A549 (cell line): ENCODE results near the gene ATG16L1.

Source experiments
- EHMT2 ChIP-seq: fragments of 200-600 bp; sonication (generic); IDR thresholded peaks from 2 replicates; pipeline ENCODE4 v1.6.1; 2016; ENCODE audit warnings: antibody characterized with exemption, low read depth, mild to moderate bottlenecking, moderate library complexity
- EP300 ChIP-seq, 2 experiments: fragments of >200 bp; sonication (Bioruptor Twin); formaldehyde crosslinking; IDR thresholded peaks; 2 replicates in 1 of 2; 3 replicates in 1 of 2; pipeline ENCODE4 v1.6.1; 2016 to 2017
- KDM5A ChIP-seq: fragments of 200-600 bp; sonication (generic); IDR thresholded peaks from 2 replicates; pipeline ENCODE4 v1.6.1; 2016; ENCODE audit warnings: antibody characterized with exemption, mild to moderate bottlenecking
- MAZ ChIP-seq: fragments of 150-350 bp; IDR thresholded peaks from 2 replicates; pipeline ENCODE4 v1.6.1; 2014; ENCODE audit warnings: antibody characterized with exemption, low read depth, low read length, borderline replicate concordance
- POLR2A ChIP-seq: IDR thresholded peaks from 2 replicates; pipeline ENCODE4 v1.6.1; 2012; ENCODE audit warnings: mild to moderate bottlenecking, low read length
- POLR2AphosphoS2 ChIP-seq: conservative IDR thresholded peaks from 2 replicates; pipeline ENCODE4 v1.6.1; 2012; ENCODE audit warnings: low read length, improper control_type of control experiment, inconsistent platforms
- RAD21 ChIP-seq, 2 experiments: fragments of >200 bp in 1 of 2; sonication (Bioruptor Twin) in 1 of 2; formaldehyde crosslinking in 1 of 2; IDR thresholded peaks in 1 of 2; conservative IDR thresholded peaks in 1 of 2; 2 replicates in 1 of 2; 3 replicates in 1 of 2; pipeline ENCODE4 v1.6.1; 2012 to 2018; ENCODE audit warnings: inconsistent platforms in 1 of 2
- ZFP36 ChIP-seq: fragments of 450-650 bp; IDR thresholded peaks from 2 replicates; pipeline ENCODE4 v1.6.1; 2014; ENCODE audit warnings: borderline replicate concordance; ENCODE audit not compliant: partially characterized antibody
- TF ChIP-seq, protein P1 (sequence below): fragments of >200 bp; sonication (Bioruptor Twin); formaldehyde crosslinking; IDR thresholded peaks from 3 replicates; pipeline ENCODE4 v1.5.1; 2016
- TF ChIP-seq, protein P2 (sequence below): IDR thresholded peaks from 2 replicates; pipeline ENCODE4 v1.6.1; 2012

DNA sequence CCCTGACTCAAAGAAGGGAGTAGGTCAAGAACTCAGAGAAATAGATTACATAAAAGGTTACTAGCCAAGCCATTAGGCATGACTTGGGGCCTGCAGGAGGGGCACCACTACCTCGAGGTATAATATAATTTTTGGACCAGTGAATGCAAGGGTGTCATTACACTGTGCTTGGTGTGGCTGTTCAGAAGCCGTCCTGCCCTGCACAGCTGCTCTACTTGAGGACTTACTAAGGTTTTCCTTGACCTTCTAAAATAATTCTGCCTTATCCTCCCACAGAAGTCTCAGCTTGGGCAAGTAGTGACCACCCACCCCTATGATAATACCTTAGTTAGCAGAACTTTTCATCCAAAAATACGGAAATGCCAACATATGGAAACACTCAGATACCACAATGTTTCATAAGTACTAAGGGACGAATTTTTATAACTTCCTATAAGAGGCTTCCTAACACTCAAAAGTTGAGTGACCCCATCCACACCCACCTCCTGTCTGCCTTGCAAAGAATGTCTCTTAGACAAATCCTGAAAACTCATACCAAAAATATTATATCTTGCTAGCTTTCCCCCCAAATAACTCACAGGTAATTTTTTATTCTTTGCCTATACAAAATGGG is 17.7 kb upstream of the ATG16L1 start:
- TF ChIP-seq, protein P1, sequence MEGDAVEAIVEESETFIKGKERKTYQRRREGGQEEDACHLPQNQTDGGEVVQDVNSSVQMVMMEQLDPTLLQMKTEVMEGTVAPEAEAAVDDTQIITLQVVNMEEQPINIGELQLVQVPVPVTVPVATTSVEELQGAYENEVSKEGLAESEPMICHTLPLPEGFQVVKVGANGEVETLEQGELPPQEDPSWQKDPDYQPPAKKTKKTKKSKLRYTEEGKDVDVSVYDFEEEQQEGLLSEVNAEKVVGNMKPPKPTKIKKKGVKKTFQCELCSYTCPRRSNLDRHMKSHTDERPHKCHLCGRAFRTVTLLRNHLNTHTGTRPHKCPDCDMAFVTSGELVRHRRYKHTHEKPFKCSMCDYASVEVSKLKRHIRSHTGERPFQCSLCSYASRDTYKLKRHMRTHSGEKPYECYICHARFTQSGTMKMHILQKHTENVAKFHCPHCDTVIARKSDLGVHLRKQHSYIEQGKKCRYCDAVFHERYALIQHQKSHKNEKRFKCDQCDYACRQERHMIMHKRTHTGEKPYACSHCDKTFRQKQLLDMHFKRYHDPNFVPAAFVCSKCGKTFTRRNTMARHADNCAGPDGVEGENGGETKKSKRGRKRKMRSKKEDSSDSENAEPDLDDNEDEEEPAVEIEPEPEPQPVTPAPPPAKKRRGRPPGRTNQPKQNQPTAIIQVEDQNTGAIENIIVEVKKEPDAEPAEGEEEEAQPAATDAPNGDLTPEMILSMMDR, result no peak
- TF ChIP-seq KDM5A (no peak), MAZ (no peak), POLR2A (no peak), ZFP36 (no peak), EP300 (IDR thresholded peaks at IDR 0.05) (no peak), EHMT2 (no peak), POLR2AphosphoS2 (no peak), RAD21 (conservative IDR thresholded peaks at IDR 0.05 in 1 of 2, IDR thresholded peaks at IDR 0.05 in 1 of 2) (no peak)
- TF ChIP-seq, protein P2, sequence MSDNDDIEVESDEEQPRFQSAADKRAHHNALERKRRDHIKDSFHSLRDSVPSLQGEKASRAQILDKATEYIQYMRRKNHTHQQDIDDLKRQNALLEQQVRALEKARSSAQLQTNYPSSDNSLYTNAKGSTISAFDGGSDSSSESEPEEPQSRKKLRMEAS, result no peak
